GM21367 (cell line): ENCODE data around the gene HRCT1.

Experiments used
- ATAC-seq: cut with Tn5 transposase; IDR thresholded peaks from one replicate; pipeline ENCODE4 v1.9.1; 2021; ENCODE audit not compliant: unreplicated experiment

Gene HRCT1

GRCh38 chr9:35940458-35941407 lies 34.7 kb downstream of the HRCT1 start:
- no peak for ATAC-seq

GRCh38 chr9:35942286-35942685 lies 36.3 kb downstream of the HRCT1 start:
- ATAC-seq = no peak

GRCh38 chr9:35944173-35944572 lies 38.2 kb downstream of the HRCT1 start:
- ATAC-seq = no peak

- no peak for ATAC-seq
Measured at GRCh38 chr9:35944841-35945240, 38.8 kb downstream of the HRCT1 start.

- ATAC-seq = no peak
Measured at GRCh38 chr9:35945341-35946018, 39.5 kb downstream of the HRCT1 start.

GRCh38 chr9:35948451-35948850 lies 42.4 kb downstream of the HRCT1 start:
- ATAC-seq = no peak

GRCh38 chr9:35948901-35949318 lies 42.9 kb downstream of the HRCT1 start:
- ATAC-seq = no peak

- ATAC-seq = no peak
Measured at GRCh38 chr9:35951736-35952135, 45.7 kb downstream of the HRCT1 start.

GRCh38 chr9:35952526-35953191 lies 46.7 kb downstream of the HRCT1 start:
- ATAC-seq = no peak

- ATAC-seq = no peak
Measured at GRCh38 chr9:35954942-35955546, 49.0 kb downstream of the HRCT1 start.

GRCh38 chr9:35956651-35957050 lies 50.6 kb downstream of the HRCT1 start:
- no peak for ATAC-seq
